ENCODE measurements around the gene RNU1-1.
"Not testable (repeated sequence)": the region's sequence is repeated elsewhere in the genome, so short reads cannot be mapped to it uniquely, and the experiment has no call there.

- TF ChIP-seq CTCF, POLR2A (IDR thresholded peaks at IDR 0.05): not testable (repeated sequence)
These were observed 23.4 kb upstream of the RNU1-1 start for GRCh38 chr1:16537528-16537927.
